Omental fat pad (tissue), 4 donors: ENCODE results near the gene PLXNA4. TPM values are rescaled to one million over a fixed set of nuclear protein-coding genes. Genes with fewer than 3 reads are reported as not detected.

Source experiments
- ATAC-seq: fragments of 150-250 bp; one replicate; pipeline ENCODE4 v1.9.1; 2016; ENCODE audit warnings: mild to moderate bottlenecking, moderate library complexity; ENCODE audit not compliant: low FRiP score
- DNase-seq: peaks from one replicate; pipeline ENCODE4 v3.0.0-alpha.2; 2019; ENCODE audit warnings: low spot score
- CTCF ChIP-seq, 3 donors: fragments of 450-650 bp; IDR thresholded peaks; one replicate each; pipeline ENCODE4 v1.5.1; 2016 to 2017; ENCODE audit warnings: antibody characterized with exemption in 3 of 3, mild to moderate bottlenecking in 3 of 3, moderate library complexity in 2 of 3
- total RNA-seq, 4 donors: library from RNA; depleted of rRNA; stranded (reverse); fragments of >200 nt; gene quantifications; one replicate each; pipeline ENCODE4 v1.1.0, GENCODE V29; 2016

Gene PLXNA4
- total RNA-seq, 4 donors from 2014 or later: 31.4 to 111 (median 41.9) TPM

- no peak for TF ChIP-seq CTCF (IDR thresholded peaks at IDR 0.05)
- ATAC-seq: no peak
- DNase-seq: no peak
Observed at GRCh38 chr7:132551439-132551838, 24.8 kb downstream of the PLXNA4 start.

GRCh38 chr7:132548489-132549078 lies 27.7 kb downstream of the PLXNA4 start:
- no peak for TF ChIP-seq CTCF (IDR thresholded peaks at IDR 0.05)
- ATAC-seq (no peak), DNase-seq (no peak)

GRCh38 chr7:132547821-132548220 lies 28.4 kb downstream of the PLXNA4 start:
- no peak for ATAC-seq
- TF ChIP-seq CTCF (IDR thresholded peaks at IDR 0.05): no peak
- no peak for DNase-seq

DNA sequence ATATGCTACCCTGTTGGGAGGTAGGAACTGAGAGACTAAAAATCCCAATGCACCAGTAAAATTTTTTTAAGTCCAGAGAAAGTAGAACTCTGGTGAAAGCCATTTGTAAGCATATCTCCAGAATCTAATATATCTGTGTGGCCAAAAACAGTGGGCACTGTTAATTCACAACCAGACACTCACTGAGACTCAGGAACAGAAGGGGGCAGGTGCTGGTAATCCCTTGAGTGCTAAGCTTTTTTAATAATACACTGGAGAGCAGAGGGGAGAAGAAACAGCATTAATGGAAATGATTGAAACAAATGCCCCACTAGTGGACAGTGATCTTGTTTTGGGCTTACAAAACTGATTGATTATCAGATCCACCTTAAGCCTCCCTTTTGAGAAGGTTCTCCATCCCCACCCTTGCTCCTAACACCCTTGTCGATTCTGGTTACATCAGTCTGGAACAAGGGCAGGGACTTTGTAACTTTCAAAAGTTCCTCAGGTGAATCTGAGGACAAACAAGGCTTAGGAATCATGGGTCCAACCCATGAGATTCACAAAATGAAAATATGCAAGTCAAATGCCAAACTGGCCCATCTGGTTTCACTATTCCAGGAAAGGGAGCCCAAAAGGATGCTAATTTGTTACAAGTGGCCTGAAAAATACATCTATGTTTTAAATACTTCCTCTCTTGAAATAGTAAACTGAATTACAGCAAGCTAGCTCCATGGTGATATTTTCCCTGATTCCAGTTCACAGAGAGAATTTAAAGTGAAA lies 29.7 kb downstream of the PLXNA4 start:
- TF ChIP-seq CTCF (IDR thresholded peaks at IDR 0.05): no peak
- DNase-seq (no peak), ATAC-seq (no peak)

- TF ChIP-seq CTCF (IDR thresholded peaks at IDR 0.05): no peak
- ATAC-seq: no peak
Observed at GRCh38 chr7:132545756-132546155, 30.5 kb downstream of the PLXNA4 start.

DNA sequence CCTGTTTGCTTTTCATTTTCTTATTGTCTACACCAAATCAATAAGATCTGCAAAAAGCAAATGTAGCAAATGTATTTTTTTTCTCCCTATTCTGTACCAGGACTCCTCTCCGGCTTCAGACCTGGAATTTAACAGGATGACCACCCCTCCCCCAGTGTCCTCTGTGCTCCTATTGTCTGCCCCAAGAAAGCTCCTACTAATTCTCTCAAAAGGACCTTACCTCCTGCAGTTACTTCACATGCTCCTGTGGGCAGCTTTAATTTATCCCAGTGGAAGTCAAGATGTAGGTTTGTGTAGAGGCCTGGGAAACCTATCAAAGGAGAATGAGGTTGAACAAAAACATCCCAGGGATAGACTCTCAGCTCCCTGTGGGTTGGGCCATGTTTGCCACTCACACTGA lies 31.3 kb downstream of the PLXNA4 start:
- TF ChIP-seq CTCF (IDR thresholded peaks at IDR 0.05): no peak
- DNase-seq: no peak
- ATAC-seq: no peak

More at GRCh38 chr7:132545756-132546155, 30.5 kb downstream of the PLXNA4 start:
- no peak for DNase-seq

DNA sequence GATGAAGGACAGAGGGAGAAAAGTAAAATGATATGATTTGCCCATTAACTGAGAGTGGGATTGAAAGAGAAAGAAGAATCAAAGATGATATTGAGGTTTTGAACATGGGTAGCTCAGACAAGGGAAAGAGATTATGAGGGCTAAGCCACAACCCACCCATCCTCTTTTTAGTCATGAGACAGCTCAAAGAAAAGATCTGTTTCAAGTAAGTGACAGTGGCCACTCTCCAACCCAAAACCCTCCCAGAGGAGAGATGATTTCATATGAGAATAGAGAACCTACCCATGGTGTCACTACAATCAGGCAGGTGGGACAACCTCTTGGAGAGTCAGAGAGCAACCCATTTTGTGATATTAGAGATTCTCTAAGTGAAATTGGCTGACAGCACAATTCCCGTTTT lies 32.2 kb downstream of the PLXNA4 start:
- no peak for ATAC-seq
- no peak for DNase-seq
- TF ChIP-seq CTCF (IDR thresholded peaks at IDR 0.05): no peak
